ENCODE measurements around the gene YARS1. TPM values are rescaled to one million over a fixed set of nuclear protein-coding genes. Genes with fewer than 3 reads are reported as not detected.

YARS1 gene
- polyA plus RNA-seq, 3 donors = 38.1 to 42.7 (median 39.8) TPM

DNA sequence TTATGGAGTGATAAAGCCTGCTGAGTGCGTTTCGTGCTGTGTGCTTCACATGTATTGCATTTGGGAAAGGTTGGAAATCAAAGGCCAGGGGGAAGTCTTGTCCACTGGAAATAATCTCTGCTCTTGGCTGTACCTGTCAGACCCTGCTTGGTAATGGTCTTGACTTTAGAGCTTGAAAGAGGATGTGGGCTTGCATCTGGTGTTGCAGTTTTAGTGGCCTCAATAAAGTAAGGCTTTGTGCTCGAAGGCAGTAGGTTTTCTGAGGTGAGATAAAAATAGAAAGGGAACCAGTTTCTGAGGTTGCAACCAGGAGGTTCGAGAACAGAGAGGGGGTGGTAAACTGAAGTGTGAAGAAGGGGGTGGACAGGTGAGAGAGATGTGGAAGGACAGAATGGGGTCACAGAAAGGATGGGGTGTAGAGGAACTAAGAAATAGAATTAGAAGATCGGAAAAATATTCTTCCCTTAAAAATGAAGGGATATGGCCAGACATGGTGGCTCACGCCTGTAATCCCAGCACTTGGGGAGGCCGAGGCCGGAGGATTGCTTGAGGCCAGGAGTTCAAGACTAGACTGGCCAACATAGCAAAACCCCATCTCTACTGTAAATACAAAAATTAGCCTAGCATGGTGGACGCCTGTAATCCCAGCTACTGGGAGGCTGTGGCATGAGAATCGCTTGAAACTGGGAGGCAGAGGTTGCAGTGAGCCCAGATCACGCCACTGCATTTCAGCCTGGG lies 1.8 kb upstream of the YARS1 start:
- Histone ChIP-seq H4K20me1 (ENCODE audit: insufficient read depth, low read length) (peaks cover 2% of the 10 kb centered on the region), H3K9ac (ENCODE audit: insufficient read depth, low read length, poor library complexity, severe bottlenecking) (no peak overlapping the region), H3K9me3 (replicated peaks in 1 of 2; ENCODE audit: control insufficient read depth in 1 of 2, insufficient read depth in 1 of 2, low read length in 2 of 2) (no peaks in the 10 kb centered on the region), H3K4me3 (replicated peaks in 1 of 3; ENCODE audit: low read depth in 2 of 3, low read length in 3 of 3) (peak overlapping the region in 1 of 3 experiments; percentile 97), H3K27me3 (ENCODE audit: control insufficient read depth in 2 of 2, insufficient read depth in 2 of 2, low read length in 2 of 2) (no peaks in the 10 kb centered on the region), H3K27ac (ENCODE audit: low read depth in 1 of 2, low read length in 2 of 2) (peak overlapping the region in 1 of 2 donors; percentile 85), H3K36me3 (replicated peaks in 1 of 2; ENCODE audit: control insufficient read depth in 1 of 2, insufficient read depth in 2 of 2, low read length in 2 of 2) (no peaks in the 10 kb centered on the region), H3K79me2 (ENCODE audit: insufficient read depth, low read length) (peaks cover 91% of the 10 kb centered on the region), H2AFZ (ENCODE audit: insufficient read depth, low read depth, low read length, poor library complexity, severe bottlenecking) (peak overlapping the region; percentile 98), H3K4me1 (ENCODE audit: control insufficient read depth in 1 of 2, insufficient read depth in 2 of 2, low read length in 2 of 2) (peaks cover 30 to 44% of the 10 kb centered on the region in 2 donors), H3K4me2 (replicated peaks; ENCODE audit: extremely low read depth, low read length, poor library complexity, severe bottlenecking) (peak overlapping the region; percentile 96)
- Mint-ChIP-seq H3K36me3 (peaks cover 2 to 6% of the 10 kb centered on the region in 2 donors), H3K4me3 (peak overlapping the region; percentile 92 to 99), H3K9me3 (no peaks in the 10 kb centered on the region), H3K4me1 (peaks cover 42% of the 10 kb centered on the region), H3K27me3 (ENCODE audit: low read depth in 3 of 3) (peaks cover 0 to 2% (median 1%) of the 10 kb centered on the region in 3 donors), H3K27ac (peak overlapping the region in 6 of 7 donors; percentile 21 to 98 (median 94))
- 34% methylated on average over 5 of the region's 11 CpGs for WGBS (ENCODE audit: insufficient coverage)
- no peak for DNase-seq
- intact Hi-C loops (cut with micrococcal nuclease) = loop anchor here (5.0 kb wide), 3 partner anchors 162 to 427 kb away; partner anchors contain the start of genes BSDC1 (in 1 of the 2), RBBP4 (in 1 of the 2) and ZBTB8OS (in 1 of the 2)
- TF ChIP-seq, protein P1, sequence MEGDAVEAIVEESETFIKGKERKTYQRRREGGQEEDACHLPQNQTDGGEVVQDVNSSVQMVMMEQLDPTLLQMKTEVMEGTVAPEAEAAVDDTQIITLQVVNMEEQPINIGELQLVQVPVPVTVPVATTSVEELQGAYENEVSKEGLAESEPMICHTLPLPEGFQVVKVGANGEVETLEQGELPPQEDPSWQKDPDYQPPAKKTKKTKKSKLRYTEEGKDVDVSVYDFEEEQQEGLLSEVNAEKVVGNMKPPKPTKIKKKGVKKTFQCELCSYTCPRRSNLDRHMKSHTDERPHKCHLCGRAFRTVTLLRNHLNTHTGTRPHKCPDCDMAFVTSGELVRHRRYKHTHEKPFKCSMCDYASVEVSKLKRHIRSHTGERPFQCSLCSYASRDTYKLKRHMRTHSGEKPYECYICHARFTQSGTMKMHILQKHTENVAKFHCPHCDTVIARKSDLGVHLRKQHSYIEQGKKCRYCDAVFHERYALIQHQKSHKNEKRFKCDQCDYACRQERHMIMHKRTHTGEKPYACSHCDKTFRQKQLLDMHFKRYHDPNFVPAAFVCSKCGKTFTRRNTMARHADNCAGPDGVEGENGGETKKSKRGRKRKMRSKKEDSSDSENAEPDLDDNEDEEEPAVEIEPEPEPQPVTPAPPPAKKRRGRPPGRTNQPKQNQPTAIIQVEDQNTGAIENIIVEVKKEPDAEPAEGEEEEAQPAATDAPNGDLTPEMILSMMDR (IDR thresholded peaks at IDR 0.05) = no peak

DNA sequence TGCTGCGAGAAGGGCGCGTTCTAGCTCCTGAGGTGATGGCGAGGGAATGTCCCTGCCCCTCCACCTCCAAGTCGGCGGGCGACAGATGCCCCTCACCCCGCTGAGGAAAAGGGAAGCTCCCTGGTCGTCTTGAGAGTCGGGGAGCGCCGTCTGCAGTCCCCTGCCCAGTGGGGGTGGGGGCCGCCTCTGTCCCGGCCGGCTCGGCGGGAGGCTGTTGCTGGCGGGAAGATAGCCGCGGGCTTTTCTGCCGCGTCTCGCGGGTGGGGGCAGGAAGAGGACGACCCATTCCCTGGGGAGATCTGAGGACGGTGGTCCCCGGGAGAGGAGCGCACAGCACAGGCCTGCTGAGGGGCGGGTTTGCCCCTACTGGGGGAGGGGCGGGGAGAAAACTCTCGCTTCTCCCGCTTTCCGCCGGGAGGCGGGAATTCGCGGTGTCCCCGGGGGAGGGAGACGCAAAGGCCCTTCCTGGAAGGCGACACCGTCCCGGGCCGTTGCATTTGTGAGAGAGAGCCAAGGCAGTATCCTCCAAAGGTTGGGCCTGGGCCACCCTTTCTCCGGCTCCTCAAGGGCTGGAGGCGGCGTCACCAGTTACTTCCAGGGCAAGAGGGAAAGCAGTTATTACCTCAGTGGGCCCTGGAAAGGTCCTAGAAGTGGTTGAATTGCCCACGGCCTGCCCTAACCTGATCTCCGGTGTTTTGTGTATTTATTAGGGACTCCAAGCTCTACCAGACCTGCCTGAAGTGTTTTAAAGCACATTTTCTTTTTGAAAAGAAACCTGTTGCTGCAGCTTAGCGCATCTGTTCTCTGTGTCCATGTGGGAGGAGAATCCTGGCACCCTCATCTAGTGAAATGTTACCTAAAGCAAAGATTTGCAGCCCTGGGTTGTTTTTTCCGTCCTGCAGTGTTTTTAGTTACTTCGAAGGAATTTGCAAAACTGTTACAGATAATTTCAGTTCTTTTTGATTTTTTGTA lies 943 bp upstream of the YARS1 start:
- TF ChIP-seq, protein P1 (IDR thresholded peaks at IDR 0.05) = no peak
- H3K9ac ChIP-seq (ENCODE audit: insufficient read depth, low read length, poor library complexity, severe bottlenecking) = peak overlapping the region; percentile 93
- no peaks in the 10 kb centered on the region for H3K27me3 ChIP-seq (ENCODE audit: control insufficient read depth in 2 of 2, insufficient read depth in 2 of 2, low read length in 2 of 2)
- intact Hi-C loops (cut with micrococcal nuclease) = loop anchor here (5.0 kb wide), 3 partner anchors 161 to 426 kb away; partner anchors contain the start of genes BSDC1 (in 1 of the 2), RBBP4 (in 1 of the 2) and ZBTB8OS (in 1 of the 2)
- Mint-ChIP-seq H3K4me3 (peak overlapping the region; percentile 92 to 99), H3K9me3 (no peaks in the 10 kb centered on the region), H3K4me1 (peaks cover 45% of the 10 kb centered on the region), H3K27me3 (ENCODE audit: low read depth in 3 of 3) (peaks cover 0 to 2% (median 1%) of the 10 kb centered on the region in 3 donors), H3K36me3 (peaks cover 2 to 5% of the 10 kb centered on the region in 2 donors), H3K27ac (peak overlapping the region; percentile 92 to 98 (median 96))
- peak overlapping the region; percentile 96 for H3K4me2 ChIP-seq (replicated peaks; ENCODE audit: extremely low read depth, low read length, poor library complexity, severe bottlenecking)
- DNase-seq = peak in 2 of 3 donors; percentile 34 to 67
- WGBS (ENCODE audit: insufficient coverage) = 2% methylated on average over 43 of the region's 51 CpGs
- peaks cover 30 to 46% of the 10 kb centered on the region in 2 donors for H3K4me1 ChIP-seq (ENCODE audit: control insufficient read depth in 1 of 2, insufficient read depth in 2 of 2, low read length in 2 of 2)
- no peaks in the 10 kb centered on the region for H3K36me3 ChIP-seq (replicated peaks in 1 of 2; ENCODE audit: control insufficient read depth in 1 of 2, insufficient read depth in 2 of 2, low read length in 2 of 2)
- H4K20me1 ChIP-seq (ENCODE audit: insufficient read depth, low read length) = peaks cover 8% of the 10 kb centered on the region
- peaks cover 93% of the 10 kb centered on the region for H3K79me2 ChIP-seq (ENCODE audit: insufficient read depth, low read length)
- H2AFZ ChIP-seq (ENCODE audit: insufficient read depth, low read depth, low read length, poor library complexity, severe bottlenecking) = peak overlapping the region; percentile 98
- H3K9me3 ChIP-seq (replicated peaks in 1 of 2; ENCODE audit: control insufficient read depth in 1 of 2, insufficient read depth in 1 of 2, low read length in 2 of 2) = no peaks in the 10 kb centered on the region
- peak overlapping the region; percentile 85 to 93 for H3K27ac ChIP-seq (ENCODE audit: low read depth in 1 of 2, low read length in 2 of 2)
- peak overlapping the region; percentile 64 to 100 (median 97) for H3K4me3 ChIP-seq (replicated peaks in 1 of 3; ENCODE audit: low read depth in 2 of 3, low read length in 3 of 3)

Measured in CD14-positive monocyte (primary cell).